IPS DF 6.9 (cell line): ENCODE measurements around the gene SCAF1.

Experiments
- DNase-seq: peaks from one replicate; pipeline ENCODE4 v3.0.0-alpha.2; 2013; ENCODE audit warnings: low read depth, low spot score
- H3K27ac ChIP-seq: one replicate; pipeline ENCODE4 v1.5.1; 2013; ENCODE audit warnings: low read length, control low read depth
- H3K27me3 ChIP-seq: 2 replicates; pipeline ENCODE4 v1.6.1; 2013; ENCODE audit warnings: mild to moderate bottlenecking, low read length; ENCODE audit not compliant: control insufficient read depth, insufficient read depth
- H3K36me3 ChIP-seq: 2 replicates; pipeline ENCODE4 v1.6.1; 2013; ENCODE audit warnings: low read length; ENCODE audit not compliant: control insufficient read depth, insufficient read depth
- H3K4me1 ChIP-seq: 2 replicates; pipeline ENCODE4 v1.6.1; 2013; ENCODE audit warnings: low read length; ENCODE audit not compliant: control insufficient read depth, insufficient read depth
- H3K4me3 ChIP-seq: 2 replicates; pipeline ENCODE4 v1.5.1; 2013; ENCODE audit warnings: mild to moderate bottlenecking, low read length
- H3K9me3 ChIP-seq: 2 replicates; pipeline ENCODE4 v1.6.1; 2013; ENCODE audit warnings: low read length, inconsistent platforms; ENCODE audit not compliant: control insufficient read depth, insufficient read depth
- WGBS: extraction: QIAGEN DNeasy Blood & Tissue Kit; methylation state at CpG from one replicate; pipeline ENCODE4 v1.1.7; 2013; ENCODE audit warnings: mixed read lengths, missing lambda C conversion rate; ENCODE audit not compliant: insufficient read length, insufficient coverage; 5-methylcytosine and 5-hydroxymethylcytosine counted together

Gene SCAF1

GRCh38 chr19:49658566-49659442, 16.8 kb downstream of the SCAF1 start:
- Histone ChIP-seq H3K9me3 (no peaks in the 10 kb centered on the region), H3K36me3 (peaks cover 57% of the 10 kb centered on the region), H3K4me1 (no peaks in the 10 kb centered on the region; the same call in 1 of the 2 replicates), H3K27ac (no peak overlapping the region), H3K27me3 (no peaks in the 10 kb centered on the region), H3K4me3 (no peak overlapping the region)
- WGBS = no CpG with 5 or more reads among the region's 12 CpGs
- no peak for DNase-seq

GRCh38 chr19:49660338-49660961, 18.4 kb downstream of the SCAF1 start:
- H3K4me1 ChIP-seq = no peaks in the 10 kb centered on the region; the same call in 1 of the 2 replicates
- WGBS = no CpG with 5 or more reads among the region's 15 CpGs
- no peak for DNase-seq
- no peak overlapping the region for H3K27ac ChIP-seq
- H3K4me3 ChIP-seq = no peak overlapping the region
- H3K27me3 ChIP-seq = no peaks in the 10 kb centered on the region
- no peaks in the 10 kb centered on the region for H3K9me3 ChIP-seq
- peaks cover 54% of the 10 kb centered on the region for H3K36me3 ChIP-seq

- no peak for DNase-seq
- H3K27ac ChIP-seq = no peak overlapping the region
- whole genome bisulfite sequencing = no CpG with 5 or more reads among the region's 16 CpGs
These were observed 20.0 kb downstream of the SCAF1 start for GRCh38 chr19:49662011-49662410.

DNA sequence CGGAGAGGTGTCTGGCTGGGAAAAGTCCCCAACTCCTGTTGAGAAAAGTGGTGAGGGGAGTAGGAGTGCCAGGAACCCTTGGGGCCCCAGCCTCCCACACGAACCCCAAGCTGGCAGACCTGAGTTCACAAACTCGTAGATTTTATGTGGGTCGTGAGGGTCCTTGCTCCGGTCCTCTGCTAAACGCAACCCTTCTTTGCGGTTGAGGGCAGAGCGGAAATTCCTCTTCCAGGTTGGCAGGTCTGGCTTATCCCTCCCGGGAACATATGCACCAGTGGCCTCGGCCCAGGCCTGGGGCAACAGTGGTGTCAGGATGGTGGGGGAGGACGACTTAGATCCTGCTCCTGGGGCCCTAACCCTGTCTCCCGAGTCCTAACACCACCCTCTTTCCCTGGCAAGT, 21.2 kb downstream of the SCAF1 start:
- DNase-seq = no peak
- Histone ChIP-seq H3K27me3 (no peaks in the 10 kb centered on the region), H3K9me3 (no peaks in the 10 kb centered on the region), H3K36me3 (peaks cover 42% of the 10 kb centered on the region), H3K4me3 (no peak overlapping the region), H3K4me1 (no peaks in the 10 kb centered on the region), H3K27ac (no peak overlapping the region)
- no CpG with 5 or more reads among the region's 12 CpGs for WGBS

More at GRCh38 chr19:49662011-49662410, 20.0 kb downstream of the SCAF1 start:
- H3K9me3 ChIP-seq = no peaks in the 10 kb centered on the region
- H3K36me3 ChIP-seq = peaks cover 49% of the 10 kb centered on the region
- H3K4me3 ChIP-seq = no peak overlapping the region
- H3K27me3 ChIP-seq = no peaks in the 10 kb centered on the region
- no peaks in the 10 kb centered on the region for H3K4me1 ChIP-seq

- no peak overlapping the region for H3K27ac ChIP-seq
- no peaks in the 10 kb centered on the region for H3K27me3 ChIP-seq
- H3K4me1 ChIP-seq = no peaks in the 10 kb centered on the region
- H3K36me3 ChIP-seq = peaks cover 37% of the 10 kb centered on the region
- no CpG with 5 or more reads among the region's 53 CpGs for WGBS
- H3K4me3 ChIP-seq = peak overlapping the region; percentile 92; the same call in 1 of the 2 replicates
- DNase-seq = no peak
- H3K9me3 ChIP-seq = no peaks in the 10 kb centered on the region
These were observed 22.4 kb downstream of the SCAF1 start for GRCh38 chr19:49664171-49665035.

- Histone ChIP-seq H3K4me3 (peak overlapping the region; percentile 92), H3K4me1 (no peaks in the 10 kb centered on the region), H3K36me3 (peaks cover 34% of the 10 kb centered on the region), H3K27me3 (no peaks in the 10 kb centered on the region), H3K9me3 (no peaks in the 10 kb centered on the region), H3K27ac (no peak overlapping the region)
- no peak for DNase-seq
- WGBS = no CpG with 5 or more reads among the region's 7 CpGs
These were observed 23.0 kb downstream of the SCAF1 start for GRCh38 chr19:49665036-49665350.

DNA sequence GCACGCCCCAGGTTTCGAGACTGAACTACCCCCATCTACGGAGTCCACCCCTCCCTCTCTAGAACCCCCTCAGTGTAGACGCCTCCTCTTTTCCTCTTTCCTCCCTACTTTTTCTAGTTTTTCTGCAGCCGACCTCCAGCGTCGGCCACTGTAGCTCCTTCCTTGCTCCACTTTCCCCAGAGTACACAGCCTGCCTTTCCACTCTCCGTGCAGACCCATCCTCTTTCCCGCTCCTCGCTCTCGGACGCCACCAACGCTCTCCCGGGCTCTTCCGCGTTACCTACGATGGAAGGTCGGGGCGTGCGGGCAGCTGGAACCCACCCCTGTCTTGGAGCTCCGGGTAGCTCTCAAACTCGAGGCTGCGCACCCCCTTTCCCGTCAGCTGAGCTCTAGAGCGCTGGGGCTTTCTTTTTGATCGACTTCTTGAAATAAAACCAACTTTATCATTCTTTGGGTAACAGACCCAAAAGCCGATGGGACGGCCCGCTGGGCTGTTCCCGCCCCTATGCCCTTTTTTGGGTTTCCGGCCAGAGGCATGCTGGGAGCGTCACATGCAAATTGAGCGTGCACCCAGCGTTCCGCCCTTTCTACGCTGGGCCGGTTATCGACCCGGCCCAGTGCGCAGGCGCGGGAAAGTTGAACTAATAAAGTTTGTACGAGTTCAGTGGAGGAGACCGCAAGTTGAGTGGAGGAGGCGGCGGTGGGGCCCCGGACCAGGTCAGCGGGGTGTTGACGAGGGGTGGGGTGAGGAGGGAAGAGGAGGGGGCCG, 23.5 kb downstream of the SCAF1 start, which contains the start of the genes BCL2L12 and IRF3:
Gene BCL2L12, plus strand, starts transcription at position 583 of the 769 bp plus-strand sequence. CDS start 760 bp downstream, outside the sequence.
Gene IRF3, minus strand, starts transcription at position 507 of the 769 bp plus-strand sequence. CDS start 1,019 bp downstream, outside the sequence.
- Histone ChIP-seq H3K27me3 (no peaks in the 10 kb centered on the region), H3K4me1 (no peaks in the 10 kb centered on the region), H3K4me3 (peak within 1 kb of the TSS; percentile 92), H3K36me3 (peaks cover 35% of the 10 kb centered on the region), H3K27ac (no peak within 1 kb of the TSS), H3K9me3 (no peaks in the 10 kb centered on the region)
- DNase-seq = no peak
- no CpG with 5 or more reads among the region's 50 CpGs for WGBS

DNA sequence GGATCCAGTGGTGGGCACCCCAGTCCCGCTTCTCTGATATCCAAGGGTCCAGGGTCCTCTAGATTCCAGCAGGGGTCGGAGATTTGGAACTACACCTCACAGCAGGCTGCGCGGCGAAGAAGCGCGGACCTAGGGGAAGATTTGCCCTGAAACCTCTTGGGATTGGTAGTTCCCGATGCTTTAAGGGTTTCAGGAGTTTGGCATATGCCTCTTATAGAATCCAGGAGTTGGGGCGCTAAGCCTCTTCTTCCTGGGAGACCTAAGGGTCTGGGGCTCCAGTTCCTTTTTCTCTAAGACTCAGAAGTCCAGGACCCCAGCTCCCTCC, 24.1 kb downstream of the SCAF1 start:
- Histone ChIP-seq H3K9me3 (no peaks in the 10 kb centered on the region), H3K36me3 (peaks cover 32% of the 10 kb centered on the region), H3K27ac (no peak overlapping the region), H3K4me1 (no peaks in the 10 kb centered on the region), H3K27me3 (no peaks in the 10 kb centered on the region), H3K4me3 (peak overlapping the region; percentile 92; the same call in 1 of the 2 replicates)
- no CpG with 5 or more reads among the region's 9 CpGs for WGBS
- DNase-seq = no peak

DNA sequence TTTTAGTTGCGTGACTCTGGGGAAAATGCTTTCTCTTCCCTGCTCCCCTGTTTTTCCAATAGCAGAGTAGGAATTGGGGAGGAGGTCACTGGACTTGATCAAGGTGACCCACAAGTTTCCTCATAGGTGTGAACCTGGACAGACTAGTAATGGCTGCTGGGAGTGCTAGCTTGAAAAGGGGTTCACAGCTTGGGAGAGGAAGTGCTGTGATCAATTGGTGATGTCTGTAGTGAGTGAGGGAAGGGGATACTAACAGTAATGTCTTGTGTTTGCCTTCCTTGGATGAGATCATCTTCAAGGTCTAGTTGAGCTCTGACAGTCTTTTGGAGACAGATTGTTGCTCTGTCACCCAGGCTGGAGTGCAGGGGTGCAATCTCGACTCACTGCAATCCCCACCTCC, 25.5 kb downstream of the SCAF1 start:
- Histone ChIP-seq H3K36me3 (peaks cover 21% of the 10 kb centered on the region), H3K9me3 (no peaks in the 10 kb centered on the region), H3K4me3 (no peak overlapping the region), H3K27ac (no peak overlapping the region), H3K4me1 (peaks cover 2% of the 10 kb centered on the region; the same call in 1 of the 2 replicates), H3K27me3 (no peaks in the 10 kb centered on the region)
- no peak for DNase-seq
- no CpG with 5 or more reads among the region's 2 CpGs for WGBS
